ENCODE data around the gene SPATA13. TPM values are rescaled to one million over a fixed set of nuclear protein-coding genes. Genes with fewer than 3 reads are reported as not detected.
A peak's percentile ranks its signal among the peaks of the same experiment; 100 is the strongest.

The SPATA13 gene
- total RNA-seq, 4 donors from 2014 or later = 10.0 to 24.6 (median 13.4) TPM

GRCh38 chr13:24220086-24220703 is 59.7 kb downstream of the SPATA13 start:
- H3K36me3 ChIP-seq = peaks cover 0 to 9% of the 10 kb centered on the region in 2 donors
- H3K4me1 ChIP-seq = peaks cover 0 to 11% (median 7%) of the 10 kb centered on the region in 3 donors
- no peaks in the 10 kb centered on the region for H3K27me3 ChIP-seq
- 49 to 57% methylated on average over 4 to 6 of the region's 6 CpGs for WGBS, 2 donors (ENCODE audit: low coverage in 1 of 2)
- H3K4me3 ChIP-seq = no peak overlapping the region
- TF ChIP-seq, protein P1, sequence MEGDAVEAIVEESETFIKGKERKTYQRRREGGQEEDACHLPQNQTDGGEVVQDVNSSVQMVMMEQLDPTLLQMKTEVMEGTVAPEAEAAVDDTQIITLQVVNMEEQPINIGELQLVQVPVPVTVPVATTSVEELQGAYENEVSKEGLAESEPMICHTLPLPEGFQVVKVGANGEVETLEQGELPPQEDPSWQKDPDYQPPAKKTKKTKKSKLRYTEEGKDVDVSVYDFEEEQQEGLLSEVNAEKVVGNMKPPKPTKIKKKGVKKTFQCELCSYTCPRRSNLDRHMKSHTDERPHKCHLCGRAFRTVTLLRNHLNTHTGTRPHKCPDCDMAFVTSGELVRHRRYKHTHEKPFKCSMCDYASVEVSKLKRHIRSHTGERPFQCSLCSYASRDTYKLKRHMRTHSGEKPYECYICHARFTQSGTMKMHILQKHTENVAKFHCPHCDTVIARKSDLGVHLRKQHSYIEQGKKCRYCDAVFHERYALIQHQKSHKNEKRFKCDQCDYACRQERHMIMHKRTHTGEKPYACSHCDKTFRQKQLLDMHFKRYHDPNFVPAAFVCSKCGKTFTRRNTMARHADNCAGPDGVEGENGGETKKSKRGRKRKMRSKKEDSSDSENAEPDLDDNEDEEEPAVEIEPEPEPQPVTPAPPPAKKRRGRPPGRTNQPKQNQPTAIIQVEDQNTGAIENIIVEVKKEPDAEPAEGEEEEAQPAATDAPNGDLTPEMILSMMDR (IDR thresholded peaks at IDR 0.05) = peak; percentile 51 to 85 (median 74)
- no peak for TF ChIP-seq POLR2A (IDR thresholded peaks at IDR 0.05)
- peak; percentile 69 for ATAC-seq
- no peak overlapping the region for H3K27ac ChIP-seq
- no peaks in the 10 kb centered on the region for H3K9me3 ChIP-seq

DNA sequence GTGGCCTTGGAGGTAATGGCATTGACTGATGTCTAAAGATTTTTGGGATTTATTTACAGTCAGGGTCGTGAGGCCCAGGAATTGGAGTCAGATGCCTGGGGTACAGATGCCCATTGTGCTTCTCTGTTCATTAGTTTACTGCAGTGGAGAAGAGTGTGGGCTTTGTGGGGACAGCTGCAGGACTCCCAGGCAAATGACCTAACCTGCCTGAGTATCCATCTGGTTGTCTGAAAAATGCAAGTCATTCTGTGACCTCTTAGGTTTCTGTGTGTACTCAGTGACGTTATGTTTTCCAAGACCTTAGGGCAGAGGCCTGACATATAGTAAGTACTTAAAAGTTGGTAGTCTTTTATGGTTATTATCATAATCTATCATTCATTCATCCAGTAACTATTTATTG is 60.5 kb downstream of the SPATA13 start:
- H3K9me3 ChIP-seq = no peaks in the 10 kb centered on the region
- H3K27ac ChIP-seq = no peak overlapping the region
- no peak overlapping the region for H3K4me3 ChIP-seq
- WGBS, 2 donors (ENCODE audit: low coverage in 1 of 2) = 60 to 75% methylated on average over 1 to 2 of the region's 2 CpGs
- H3K27me3 ChIP-seq = no peaks in the 10 kb centered on the region
- H3K36me3 ChIP-seq = peaks cover 0 to 9% of the 10 kb centered on the region in 2 donors
- H3K4me1 ChIP-seq = peaks cover 0 to 3% (median 0%) of the 10 kb centered on the region in 3 donors
- TF ChIP-seq, protein P1 (IDR thresholded peaks at IDR 0.05) = no peak
- TF ChIP-seq POLR2A (IDR thresholded peaks at IDR 0.05) = no peak
- TF ChIP-seq EP300 (IDR thresholded peaks at IDR 0.05) = no peak
- TF ChIP-seq POLR2AphosphoS5 (IDR thresholded peaks at IDR 0.05) = no peak
- no peak for ATAC-seq

DNA sequence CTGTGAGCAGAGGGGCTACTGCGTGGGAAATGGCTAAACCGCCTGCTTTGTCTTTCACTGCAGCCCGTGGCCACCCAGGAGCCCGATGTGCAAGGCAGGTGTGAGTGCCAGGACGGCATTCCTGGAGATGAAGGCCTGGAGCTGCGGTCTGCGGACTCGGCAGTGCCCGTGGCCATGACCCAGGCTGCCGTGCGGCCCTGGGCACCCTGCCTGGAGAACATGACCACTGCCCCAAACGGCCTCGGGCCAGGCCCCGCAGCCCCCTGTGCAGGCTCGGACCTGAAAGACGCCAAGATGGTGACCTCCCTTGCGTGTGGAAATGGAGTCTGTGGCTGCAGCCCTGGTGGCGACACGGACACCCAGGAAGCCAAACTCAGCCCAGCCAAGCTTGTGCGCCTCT is 62.2 kb downstream of the SPATA13 start:
- TF ChIP-seq, protein P1 (IDR thresholded peaks at IDR 0.05) = no peak
- TF ChIP-seq EP300 (IDR thresholded peaks at IDR 0.05) (no peak), POLR2A (IDR thresholded peaks at IDR 0.05) (no peak), POLR2AphosphoS5 (IDR thresholded peaks at IDR 0.05) (no peak)
- 100% methylated on average over 1 of the region's 20 CpGs; no CpG with 5 or more reads in 1 of the 2 donors for WGBS, 2 donors (ENCODE audit: low coverage in 1 of 2)
- H3K9me3 ChIP-seq = no peaks in the 10 kb centered on the region
- no peaks in the 10 kb centered on the region for H3K4me1 ChIP-seq
- H3K36me3 ChIP-seq = peaks cover 0 to 9% of the 10 kb centered on the region in 2 donors
- no peak overlapping the region for H3K4me3 ChIP-seq
- H3K27me3 ChIP-seq = no peaks in the 10 kb centered on the region
- ATAC-seq = no peak
- H3K27ac ChIP-seq = no peak overlapping the region

DNA sequence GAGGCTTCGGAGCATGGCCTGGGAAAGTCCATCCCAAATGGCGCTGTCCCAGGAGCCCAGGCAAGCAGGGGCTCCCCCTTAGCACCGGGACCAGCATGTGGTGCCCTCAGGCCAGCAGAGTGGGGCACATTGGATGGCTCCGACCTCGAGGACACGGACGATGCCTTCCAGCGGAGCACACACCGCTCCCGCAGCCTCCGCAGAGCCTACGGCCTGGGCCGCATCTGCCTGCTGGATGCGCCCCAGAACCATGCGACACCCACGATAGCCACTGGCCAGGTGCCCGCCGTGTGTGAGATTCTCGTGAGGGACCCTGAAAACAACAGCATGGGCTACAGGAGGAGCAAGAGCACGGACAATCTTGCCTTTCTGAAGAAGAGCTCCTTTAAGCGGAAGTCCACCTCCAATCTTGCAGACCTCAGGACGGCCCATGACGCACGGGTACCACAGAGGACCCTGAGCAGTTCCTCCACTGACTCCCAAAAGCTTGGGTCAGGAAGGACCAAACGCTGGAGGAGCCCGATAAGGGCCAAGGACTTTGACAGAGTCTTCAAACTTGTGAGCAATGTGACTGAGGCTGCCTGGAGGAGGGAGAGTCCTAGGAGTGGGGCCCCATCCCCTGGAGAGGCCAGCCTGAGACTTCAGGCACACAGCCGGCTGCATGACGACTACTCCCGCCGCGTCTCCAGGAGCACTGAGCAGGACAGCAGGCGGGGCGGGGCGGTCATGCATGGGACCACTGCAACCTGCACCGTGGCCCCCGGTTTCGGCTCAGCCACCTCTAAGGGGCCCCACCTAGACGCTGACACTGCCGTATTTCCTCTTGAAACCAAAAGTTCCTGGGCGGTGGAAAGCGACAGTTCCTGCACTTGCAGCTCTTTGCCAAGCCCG is 63.1 kb downstream of the SPATA13 start:
- ATAC-seq = no peak
- WGBS, 2 donors (ENCODE audit: low coverage in 1 of 2) = 100% methylated on average over 5 of the region's 42 CpGs; no CpG with 5 or more reads in 1 of the 2 donors
- no peak overlapping the region for H3K4me3 ChIP-seq

More for the DNA sequence above, 63.1 kb downstream of the SPATA13 start:
- H3K36me3 ChIP-seq = peaks cover 0 to 9% of the 10 kb centered on the region in 2 donors
- no peaks in the 10 kb centered on the region for H3K27me3 ChIP-seq
- TF ChIP-seq, protein P1 (IDR thresholded peaks at IDR 0.05) = no peak
- TF ChIP-seq POLR2AphosphoS5 (IDR thresholded peaks at IDR 0.05) (no peak), EP300 (IDR thresholded peaks at IDR 0.05) (no peak), POLR2A (IDR thresholded peaks at IDR 0.05) (no peak)
- no peaks in the 10 kb centered on the region for H3K4me1 ChIP-seq
- H3K9me3 ChIP-seq = no peaks in the 10 kb centered on the region
- H3K27ac ChIP-seq = no peak overlapping the region
